ENCODE measurements around the gene SNTA1.
"Not testable (repeated sequence)": the region's sequence is repeated elsewhere in the genome, so short reads cannot be mapped to it uniquely, and the experiment has no call there.

SNTA1 gene

DNA sequence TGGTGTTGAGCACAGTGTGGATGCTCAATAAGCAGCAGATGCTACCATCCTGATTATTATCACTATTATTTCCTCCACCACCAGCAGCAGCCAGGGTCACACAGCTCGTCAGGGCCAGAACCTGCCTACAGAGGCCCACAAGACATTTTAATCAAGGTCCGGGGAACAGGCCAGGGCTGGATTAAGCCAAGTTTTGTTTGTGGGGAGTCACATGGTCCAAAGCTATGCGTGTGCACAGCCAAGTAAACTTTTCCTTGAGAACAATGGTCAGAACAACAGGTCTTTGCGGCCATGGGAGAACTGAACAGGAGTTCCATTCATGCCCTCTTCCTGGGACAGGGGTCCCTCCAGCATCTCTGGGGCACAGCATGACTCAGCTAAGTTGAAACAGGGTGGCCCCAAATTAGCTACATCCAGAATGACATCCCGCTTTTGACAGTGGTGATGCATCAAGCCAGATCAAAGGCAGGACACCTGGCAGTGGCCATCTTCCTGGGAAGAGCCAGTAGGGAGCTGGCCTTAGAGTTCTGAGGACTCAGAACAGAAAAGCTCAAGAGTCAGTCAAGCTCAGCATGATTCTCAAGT, 11.7 kb downstream of the SNTA1 start:
- DNase-seq (ENCODE audit: low read depth): no peak

DNA sequence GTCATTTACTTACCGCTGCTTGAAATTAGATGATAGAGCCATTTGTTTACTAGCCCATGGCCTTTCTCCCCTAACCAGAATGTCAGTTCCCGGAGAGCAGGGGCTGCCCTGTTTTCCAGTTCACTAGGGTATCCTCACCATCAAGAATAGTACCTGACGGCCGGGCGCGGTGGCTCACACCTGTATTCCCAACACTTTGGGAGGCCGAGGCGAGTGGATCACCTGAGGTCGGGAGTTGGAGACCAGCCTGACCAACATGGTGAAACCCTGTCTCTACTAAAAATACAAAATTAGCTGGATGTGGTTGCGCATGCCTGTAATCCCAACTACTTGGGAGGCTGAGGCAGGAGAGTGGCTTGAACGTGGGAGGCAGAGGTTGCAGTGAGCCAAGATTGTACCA, 19.7 kb downstream of the SNTA1 start:
- DNase-seq (ENCODE audit: low read depth): not testable (repeated sequence)

DNA sequence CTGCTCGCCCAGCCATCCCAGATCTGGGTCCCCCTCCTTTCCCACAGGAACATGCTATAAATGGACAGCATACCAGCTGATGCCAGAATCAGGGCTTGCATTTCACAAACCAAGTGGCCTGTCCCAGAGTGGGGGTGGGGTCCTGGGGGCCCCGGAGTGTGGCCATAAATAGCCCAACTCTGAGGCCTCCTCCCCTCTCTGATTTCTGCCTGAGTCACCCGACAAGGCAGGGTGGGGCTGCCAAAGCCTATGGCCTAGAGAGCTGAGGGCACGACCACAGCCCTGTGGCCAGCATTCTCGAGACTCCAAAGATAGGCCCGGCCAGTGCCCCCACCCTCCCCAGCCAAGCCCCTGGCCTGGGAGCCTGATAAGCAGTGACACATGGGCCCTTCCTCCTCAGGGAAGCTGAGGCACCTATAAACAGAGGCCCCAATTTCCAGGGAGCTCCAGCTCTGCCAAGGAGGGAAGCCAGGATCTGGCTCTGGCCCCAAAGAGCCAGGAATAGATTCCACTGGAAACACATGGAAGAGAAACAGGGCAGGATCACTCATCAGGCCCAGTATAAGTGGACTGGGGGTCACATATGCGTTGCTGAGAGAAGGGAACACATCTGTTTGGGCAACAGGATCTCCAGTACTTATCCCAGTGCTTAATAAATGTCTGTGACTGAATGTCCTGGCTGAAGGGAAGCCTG, 20.3 kb downstream of the SNTA1 start:
- DNase-seq (ENCODE audit: low read depth): no peak

DNA sequence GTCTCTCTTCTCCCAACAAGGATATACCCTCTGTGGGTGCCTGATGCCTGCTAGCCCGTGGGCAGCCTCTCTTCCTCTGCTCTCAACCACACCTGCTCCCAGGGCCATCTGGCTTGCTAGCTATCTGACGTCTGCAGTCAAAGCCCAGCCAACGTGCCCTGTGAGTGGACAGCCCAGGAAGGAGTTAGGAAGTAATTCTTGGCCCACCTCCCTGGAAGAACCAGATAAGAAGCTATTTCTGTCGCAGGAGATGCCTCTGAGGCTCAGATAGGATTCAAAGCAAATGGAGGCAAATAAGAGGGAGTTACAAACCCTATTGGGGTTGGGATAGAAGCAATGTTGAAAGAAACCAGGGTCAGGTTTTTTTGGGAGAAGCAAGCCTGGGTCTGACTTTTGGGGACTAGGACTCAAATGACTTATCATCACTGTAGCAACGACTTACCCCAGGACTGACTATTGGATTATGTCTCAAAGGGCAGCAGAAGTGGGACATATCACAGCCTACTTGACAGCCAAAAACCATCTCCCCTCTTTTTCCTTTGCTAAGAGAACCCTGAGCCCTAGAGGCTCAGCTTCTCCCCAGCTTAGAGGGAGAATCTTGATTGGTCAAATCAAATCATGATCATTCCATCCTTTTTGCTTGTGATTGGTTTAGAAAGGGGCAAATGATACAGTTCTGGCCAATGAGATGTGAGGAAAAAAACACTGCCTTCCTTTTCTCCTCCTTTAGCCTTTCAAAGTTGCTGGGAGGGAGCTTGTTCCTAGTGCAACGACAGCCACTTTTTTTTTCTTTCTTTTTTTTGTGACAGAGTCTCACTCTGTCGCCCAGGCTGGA, 24.2 kb downstream of the SNTA1 start:
- no peak for DNase-seq (ENCODE audit: low read depth)

DNA sequence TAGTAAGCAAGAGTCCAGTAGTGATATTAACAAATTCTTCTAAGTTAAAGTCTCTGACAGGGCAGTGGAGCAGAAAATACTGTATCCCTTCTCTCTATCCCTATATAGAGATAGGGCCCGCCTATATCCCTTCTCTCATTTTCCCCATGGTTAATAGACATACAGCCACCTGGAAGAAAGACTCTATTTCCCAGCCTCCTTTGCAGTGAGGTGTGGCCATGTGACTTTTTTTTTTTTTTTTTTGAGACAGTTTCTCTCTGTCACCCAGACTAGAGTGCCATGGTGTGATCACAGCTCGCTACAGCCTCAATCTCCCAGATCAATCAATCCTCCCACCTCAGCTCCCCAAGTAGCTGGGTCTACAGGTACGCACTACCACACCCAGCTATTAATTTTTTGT, 25.5 kb downstream of the SNTA1 start:
- no peak for DNase-seq (ENCODE audit: low read depth)

DNA sequence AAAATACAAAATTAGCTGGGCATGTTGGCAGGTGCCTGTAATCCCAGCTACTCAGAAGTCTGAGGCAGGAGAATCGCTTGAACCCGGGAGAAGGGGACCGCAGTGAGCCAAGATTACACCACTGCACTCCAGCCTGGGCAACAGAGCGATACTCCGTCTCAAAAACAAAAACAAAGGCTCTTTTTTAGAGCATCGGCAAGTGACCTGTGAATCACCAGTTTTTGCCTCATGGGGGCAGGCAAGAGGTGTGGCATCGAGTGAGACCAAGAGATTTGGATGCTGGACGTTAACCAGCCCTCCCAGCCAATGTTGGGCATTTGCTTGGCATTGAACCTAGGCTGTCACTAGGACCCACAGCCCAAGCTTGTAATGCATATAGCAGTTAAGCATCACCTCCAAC, 27.6 kb downstream of the SNTA1 start:
- DNase-seq (ENCODE audit: low read depth): no peak

DNA sequence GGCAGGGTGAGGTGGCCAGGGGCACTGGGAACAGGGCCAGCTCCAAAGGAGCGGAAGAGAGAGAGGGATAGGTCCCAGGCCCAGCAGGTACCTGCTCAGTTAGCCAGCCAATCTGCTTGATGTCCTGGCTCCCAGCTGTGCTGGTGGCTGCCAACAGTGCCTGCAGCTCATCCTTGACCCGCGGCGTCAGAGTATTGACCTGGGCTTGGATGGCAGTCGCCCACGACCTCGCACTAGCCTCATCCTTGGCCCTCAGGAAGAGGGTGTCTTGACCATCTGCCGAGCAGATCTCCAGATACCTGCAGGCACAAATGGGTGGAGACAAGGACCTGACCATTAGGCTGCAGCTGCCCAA, 31.1 kb downstream of the SNTA1 start:
- DNase-seq (ENCODE audit: low read depth): no peak

DNA sequence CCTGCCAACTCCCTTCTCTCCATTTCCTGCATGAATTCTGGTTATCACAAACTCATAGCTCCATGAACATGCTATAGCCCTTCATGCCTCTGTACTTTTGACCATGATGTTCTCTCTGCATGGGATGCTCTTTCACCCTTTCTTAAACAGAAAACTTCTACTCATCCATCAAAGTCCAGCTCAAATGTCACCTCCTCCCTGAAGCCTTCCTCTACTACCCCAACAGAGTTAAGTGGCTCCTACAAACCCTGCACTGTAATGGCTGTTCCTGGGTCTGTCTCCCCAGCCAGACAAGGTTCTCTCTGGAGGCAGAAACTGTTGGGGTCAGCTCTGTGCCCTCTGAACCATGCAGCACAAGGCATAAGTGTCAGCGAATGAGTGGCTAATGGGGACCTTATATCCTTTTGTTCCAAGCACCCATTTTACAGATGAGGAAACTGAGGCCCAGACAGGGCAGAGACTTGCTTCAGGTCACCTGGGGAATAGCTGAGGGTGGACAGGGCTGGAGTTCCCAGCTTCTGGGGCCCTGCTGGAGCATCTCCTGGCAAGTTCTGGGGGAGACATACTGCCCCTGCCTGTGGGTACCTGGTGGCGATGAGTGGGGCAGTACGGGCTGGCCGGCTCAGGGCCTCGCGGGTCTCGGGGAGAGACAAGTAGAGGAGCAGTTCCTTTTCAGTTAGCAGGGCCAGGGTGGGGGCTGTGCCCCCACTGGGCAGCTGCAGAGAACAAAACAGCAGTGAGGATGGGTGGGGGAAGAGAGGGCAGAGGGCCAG, 31.7 kb downstream of the SNTA1 start:
- DNase-seq (ENCODE audit: low read depth): no peak

DNA sequence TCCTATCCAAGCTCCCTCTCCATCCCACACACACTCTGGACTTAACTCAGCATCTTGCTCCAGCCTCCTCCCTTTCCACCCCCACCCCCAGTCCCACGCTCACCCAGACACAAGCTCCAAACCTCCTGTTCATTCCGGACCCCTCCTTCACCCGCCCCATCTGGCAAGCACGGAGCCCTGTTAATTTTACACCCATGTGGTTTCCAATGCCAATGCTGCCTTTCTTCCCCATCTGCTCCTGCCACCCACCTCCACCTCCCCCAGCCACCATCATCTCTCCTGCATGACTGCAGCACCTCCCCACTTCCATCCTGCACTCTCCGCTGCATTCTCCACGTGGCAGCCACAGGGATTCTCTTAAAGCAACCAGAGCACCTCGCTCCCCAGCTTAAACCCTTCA, 32.3 kb downstream of the SNTA1 start:
- no peak for DNase-seq (ENCODE audit: low read depth)

DNA sequence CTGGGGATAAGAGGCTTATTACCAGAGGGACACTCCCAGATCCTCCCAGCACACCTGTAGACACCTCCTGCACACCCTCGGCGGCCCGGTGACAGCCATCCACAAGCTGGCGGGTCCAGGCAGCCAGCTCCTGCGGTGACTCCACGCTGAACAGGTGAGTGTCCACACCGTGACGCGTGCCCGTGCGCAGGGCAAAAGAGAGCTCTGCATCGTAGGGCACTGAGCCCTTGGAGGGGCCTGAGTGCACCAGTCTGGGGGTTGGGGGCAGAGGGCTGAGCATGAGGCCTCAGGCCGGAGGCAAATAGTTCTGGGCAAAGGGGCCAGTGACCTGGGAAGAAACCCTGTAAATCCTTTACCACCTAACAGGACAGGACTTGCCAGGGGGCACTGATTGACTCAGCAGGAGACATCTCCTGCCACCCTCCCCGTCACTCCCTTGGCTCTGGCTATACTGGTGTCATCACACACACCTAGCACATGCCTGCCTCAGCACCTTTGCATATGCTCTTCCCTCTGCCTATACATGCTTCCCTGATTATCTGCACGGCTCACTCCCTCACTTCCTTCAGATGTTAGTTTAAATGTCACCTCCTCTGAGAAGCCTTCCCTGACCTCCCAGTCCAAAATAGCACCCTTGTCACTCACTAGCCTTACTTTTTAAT, 33.4 kb downstream of the SNTA1 start:
- DNase-seq (ENCODE audit: low read depth): no peak

DNA sequence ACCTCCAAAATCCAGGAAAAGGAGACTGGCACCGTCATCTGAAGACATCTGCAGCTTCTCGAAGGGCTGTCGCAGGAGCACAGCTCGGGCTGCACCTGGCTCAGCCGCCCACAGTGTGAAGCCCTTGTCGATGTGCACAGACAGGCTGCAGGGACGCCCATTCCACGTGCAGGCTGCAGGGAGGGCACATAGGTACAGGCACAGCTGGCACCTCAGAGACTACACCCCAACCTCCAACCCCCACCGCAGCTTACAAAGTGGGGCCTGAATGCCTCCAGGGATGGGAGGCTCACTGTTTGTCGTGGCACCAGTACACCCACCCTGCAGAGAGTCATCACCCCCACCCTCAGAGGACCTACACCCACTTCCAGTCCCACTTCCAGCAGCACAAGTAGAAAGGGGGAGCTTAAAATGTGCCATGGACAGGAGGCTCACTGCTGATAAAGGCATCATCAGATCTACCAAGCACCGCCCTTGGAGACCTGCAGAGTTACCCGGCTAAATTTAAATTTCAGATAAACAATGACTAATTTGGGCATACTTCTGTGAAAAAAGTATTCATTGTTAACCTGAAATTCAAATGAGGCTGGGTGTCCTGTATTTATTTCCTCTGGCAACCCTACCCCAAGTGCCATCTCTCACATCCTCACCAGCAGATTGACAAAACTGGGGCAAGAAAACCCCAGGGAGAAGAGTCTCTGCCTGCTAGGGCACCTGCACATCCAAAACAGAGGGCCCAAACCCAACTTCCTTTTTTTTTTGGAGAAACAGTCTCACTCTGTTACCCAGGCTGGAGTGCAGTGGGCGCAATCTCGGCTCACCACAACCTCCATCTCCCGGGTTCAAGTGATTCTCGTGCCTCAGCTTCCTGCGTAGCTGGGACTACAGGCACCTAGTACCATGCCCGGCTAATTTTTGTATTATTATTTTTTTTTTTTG, 34.6 kb downstream of the SNTA1 start:
- no peak for DNase-seq (ENCODE audit: low read depth)

DNA sequence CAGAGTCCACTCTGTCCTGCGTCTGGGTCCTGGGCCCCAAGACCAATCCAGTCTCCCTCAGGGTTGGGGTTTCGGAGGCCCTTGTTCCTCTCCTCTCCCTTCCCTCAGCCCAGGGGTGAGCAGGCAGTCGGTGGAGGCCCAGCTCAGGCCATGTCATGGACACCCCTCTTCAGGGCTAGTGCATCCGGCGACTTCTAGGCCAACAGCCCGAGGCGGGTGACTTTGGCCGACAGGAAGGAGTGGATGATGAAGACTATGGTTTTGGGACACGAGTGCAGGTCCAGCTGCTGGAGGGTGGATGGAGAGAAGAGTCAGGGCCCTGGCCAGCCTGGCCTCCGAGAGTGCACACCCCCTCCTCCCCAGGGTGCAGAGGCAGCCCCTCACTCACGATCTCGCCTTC, 35.2 kb downstream of the SNTA1 start:
- DNase-seq (ENCODE audit: low read depth): no peak

DNA sequence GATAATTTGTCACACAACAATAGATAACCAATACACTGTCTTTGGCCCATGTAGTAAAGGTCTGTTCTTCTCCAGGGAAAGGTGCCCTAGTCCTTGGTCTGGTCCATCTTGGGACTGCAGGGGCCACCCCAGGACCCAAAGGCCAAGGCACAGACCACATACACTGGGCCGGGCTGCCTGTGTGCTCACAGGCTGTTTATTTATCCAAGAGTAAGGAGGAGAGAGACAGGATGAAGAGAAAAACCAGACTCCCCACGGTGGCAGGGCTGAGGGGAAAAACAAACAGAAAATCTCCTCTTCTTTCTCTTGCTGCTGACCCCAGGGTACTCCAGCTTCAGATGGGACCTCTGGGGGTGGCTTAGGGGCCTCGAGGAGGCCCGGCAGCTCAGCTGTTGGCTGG, 35.8 kb downstream of the SNTA1 start:
- no peak for DNase-seq (ENCODE audit: low read depth)

DNA sequence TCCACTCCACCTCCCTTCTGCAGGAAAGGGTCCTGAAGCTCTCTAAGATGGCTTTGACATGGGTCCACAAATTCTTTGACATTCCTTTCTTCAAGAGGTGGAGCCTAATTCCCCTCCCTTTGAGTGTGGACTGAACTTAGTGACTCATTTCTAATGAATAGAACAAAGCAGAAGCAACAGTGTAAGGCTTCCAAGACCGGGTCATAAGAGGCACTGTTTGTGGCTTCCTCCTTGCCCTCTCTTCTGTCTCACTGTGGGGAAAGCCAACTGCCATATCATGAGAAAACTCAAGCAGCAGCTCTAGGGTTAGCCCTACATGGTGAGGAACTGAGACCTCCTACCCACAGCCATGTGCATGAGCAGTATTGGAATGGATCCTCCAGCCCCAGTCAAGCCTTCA, 36.3 kb downstream of the SNTA1 start:
- no peak for DNase-seq (ENCODE audit: low read depth)

DNA sequence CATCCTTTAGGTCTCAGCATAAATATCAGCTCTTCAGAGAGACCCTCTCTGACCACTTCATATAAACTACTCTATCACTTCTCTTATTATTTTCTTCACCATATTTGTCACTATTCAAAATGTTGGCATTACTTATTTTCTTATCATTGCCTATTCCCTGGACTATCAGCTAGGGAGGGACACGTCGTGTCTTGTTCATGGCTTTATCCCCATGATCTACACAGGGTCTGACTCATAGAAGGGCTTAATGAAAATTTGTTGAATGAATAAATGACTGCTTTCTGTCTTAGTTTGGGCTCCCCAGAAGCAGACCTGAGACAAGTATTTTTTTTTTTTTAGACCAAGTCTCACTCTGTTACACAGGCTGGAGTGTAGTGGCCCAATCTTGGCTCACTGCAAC, 39.3 kb downstream of the SNTA1 start:
- no peak for DNase-seq (ENCODE audit: low read depth)

DNA sequence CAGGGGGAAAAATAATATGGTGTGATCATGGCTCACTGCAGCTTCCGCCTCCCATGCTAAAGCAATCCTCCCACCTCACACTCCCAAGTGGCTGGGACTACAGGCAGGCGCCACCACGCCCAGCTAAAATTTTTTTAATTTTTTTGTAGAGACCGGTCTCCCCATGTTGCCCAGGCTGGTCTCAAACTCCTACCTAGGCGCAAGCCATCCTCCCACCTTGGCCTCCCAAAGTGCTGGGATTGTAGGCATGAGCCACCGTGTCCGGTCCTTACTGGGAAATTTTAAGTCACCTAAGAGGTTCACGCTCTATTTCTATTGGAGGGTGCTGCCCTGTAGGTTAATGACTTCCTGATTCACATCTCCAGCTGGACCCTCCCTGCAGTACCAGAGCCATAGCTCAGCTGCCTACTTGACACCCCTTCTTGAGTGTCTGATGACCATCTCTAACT, 41.6 kb downstream of the SNTA1 start:
- DNase-seq (ENCODE audit: low read depth): no peak

DNA sequence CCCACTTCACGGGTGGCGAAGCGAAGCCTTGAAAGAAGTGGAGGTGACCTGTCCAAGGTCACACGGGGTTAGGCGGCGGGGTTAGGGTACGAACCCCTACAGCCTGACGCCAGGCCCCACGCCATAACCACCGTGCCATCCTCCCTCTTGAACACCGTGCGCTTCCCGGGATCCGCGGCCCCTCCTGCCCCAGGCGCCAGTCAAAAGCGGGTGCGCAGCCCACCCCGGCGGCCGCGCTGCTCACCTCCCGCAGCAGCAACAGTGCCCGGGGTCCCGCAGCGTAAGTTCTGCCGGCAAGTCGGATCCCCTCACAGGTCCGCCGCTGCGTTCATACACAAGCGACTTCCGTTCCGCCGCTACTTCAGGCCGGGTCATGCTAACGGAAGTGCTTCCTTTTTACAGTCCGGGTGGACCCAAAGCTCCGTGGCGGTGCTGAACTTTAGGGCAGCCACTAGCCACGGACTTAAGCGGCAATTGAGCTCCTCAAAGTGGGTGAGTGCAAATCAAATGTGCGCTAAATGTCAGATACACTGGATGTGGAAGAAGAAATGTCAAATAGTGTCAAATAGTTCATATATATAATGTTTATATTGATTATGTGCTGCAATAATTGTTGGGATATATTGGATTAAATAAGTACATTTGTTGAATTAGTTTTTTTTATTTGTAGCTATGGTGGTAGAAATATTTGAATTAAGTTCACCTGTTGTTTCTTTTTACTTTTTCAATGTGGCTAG, 42.2 kb downstream of the SNTA1 start, which contains the start of gene CDK5RAP1:
Gene CDK5RAP1 (minus strand): TSS at position 336 of the 737 bp plus-strand sequence. CDS start 4,455 bp downstream, outside the sequence.
- DNase-seq (ENCODE audit: low read depth): peak; percentile 74

DNA sequence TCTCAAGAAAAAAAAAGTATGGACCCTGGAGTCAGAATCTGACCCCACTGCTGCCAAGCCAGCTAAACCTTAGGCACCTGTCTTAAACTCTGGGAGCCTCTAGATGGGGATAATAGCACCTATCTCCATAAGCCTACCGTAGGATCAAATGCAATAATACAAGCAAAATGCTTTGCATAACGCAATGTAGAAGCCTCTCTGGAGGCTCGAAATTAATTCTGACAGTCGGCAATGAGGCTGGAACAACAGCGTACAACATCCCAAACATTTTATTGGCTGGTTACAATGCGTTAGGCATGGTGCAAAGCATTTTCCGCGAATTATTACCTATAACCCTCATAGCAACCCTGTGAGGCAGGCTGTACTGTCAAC, 42.8 kb downstream of the SNTA1 start:
- DNase-seq (ENCODE audit: low read depth): no peak

DNA sequence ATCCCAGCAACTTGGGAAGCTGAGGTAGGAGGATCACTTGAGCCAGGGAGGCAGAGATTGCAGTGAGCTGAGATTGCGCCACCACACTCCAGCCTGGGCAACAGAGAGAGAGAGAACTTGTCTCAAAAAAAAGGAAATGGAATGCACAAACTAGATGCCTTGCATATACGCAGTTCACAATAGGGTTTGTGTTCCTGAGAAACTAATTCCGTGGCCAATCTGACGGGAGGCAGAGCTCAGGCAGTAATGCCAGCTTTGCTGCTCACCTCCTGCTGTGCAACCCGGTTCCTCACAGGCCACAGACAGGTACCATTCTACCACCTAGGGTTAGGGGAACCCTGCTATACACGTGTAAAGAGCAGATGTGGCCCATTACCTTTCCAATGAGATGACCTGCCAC, 43.6 kb downstream of the SNTA1 start:
- DNase-seq (ENCODE audit: low read depth): no peak

DNA sequence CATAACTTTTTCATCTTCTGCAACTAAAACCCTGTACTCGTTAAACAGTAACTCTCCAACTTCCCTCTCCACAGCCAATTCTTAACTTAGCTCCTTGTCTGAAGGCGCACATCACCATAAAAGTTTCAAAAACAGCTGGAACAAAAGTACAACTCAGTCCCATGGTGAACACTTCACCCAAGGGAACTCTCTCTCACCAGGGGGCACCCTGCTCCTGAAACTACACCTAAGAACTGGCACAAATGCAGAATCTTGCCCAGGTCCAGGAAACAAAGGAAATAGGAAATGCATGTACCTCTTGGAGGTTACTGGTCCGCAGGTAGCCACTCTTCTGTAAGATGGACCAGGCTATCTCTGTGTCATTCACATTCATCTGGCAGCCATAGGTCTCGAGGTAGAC, 48.8 kb downstream of the SNTA1 start:
- DNase-seq (ENCODE audit: low read depth): no peak

Measured in stimulated activated CD4-positive, alpha-beta T cell treated with anti-CD3 and anti-CD28 coated beads, Interleukin-2, amount 100 ng/mL, for 4 hours (primary cell).